DND-41 (cell line): Measurements from ENCODE around the gene TMEM9B.

Experiments used
- ATAC-seq: fragments of 200-7000 bp; cut with Tn5 transposase; 3 replicates; pipeline ENCODE4 v1.9.1; 2021; ENCODE audit warnings: low read depth; ENCODE audit not compliant: insufficient read depth
- DNase-seq: peaks from one replicate; pipeline ENCODE4 v3.0.0-alpha.2; 2020
- H2AFZ ChIP-seq: 2 replicates; pipeline ENCODE4 v1.6.0; 2012; ENCODE audit warnings: low read depth, low read length
- H3K27ac ChIP-seq: 2 replicates; pipeline ENCODE4 v1.5.1; 2012; ENCODE audit warnings: low read length, inconsistent platforms
- H3K27me3 ChIP-seq: fragments of 200-600 bp; sonication (generic); 2 replicates; pipeline ENCODE4 v1.6.0; 2012; ENCODE audit warnings: low read length, mild to moderate bottlenecking, inconsistent platforms; ENCODE audit not compliant: insufficient read depth, poor library complexity
- H3K36me3 ChIP-seq: 2 replicates; pipeline ENCODE4 v1.5.1; 2012; ENCODE audit warnings: low read length, inconsistent platforms; ENCODE audit not compliant: insufficient read depth
- H3K4me1 ChIP-seq: 2 replicates; pipeline ENCODE4 v1.5.1; 2012; ENCODE audit warnings: mild to moderate bottlenecking, low read length; ENCODE audit not compliant: insufficient read depth
- H3K4me2 ChIP-seq: 2 replicates; pipeline ENCODE4 v1.6.0; 2012; ENCODE audit warnings: mild to moderate bottlenecking, moderate library complexity, low read length, inconsistent platforms; ENCODE audit not compliant: insufficient read depth
- H3K4me3 ChIP-seq, 2 experiments: fragments of 200-600 bp in 1 of 2; shearing (Covaris generic) in 1 of 2; 2 replicates each; pipeline ENCODE4 v1.5.1; 2012 to 2016; ENCODE audit warnings: inconsistent platforms in 2 of 2, low read length in 2 of 2, mild to moderate bottlenecking in 2 of 2, low read depth in 1 of 2, moderate library complexity in 1 of 2
- H3K79me2 ChIP-seq: 2 replicates; pipeline ENCODE4 v1.6.0; 2012; ENCODE audit warnings: low read length, inconsistent platforms; ENCODE audit not compliant: insufficient read depth
- H3K9ac ChIP-seq: 2 replicates; pipeline ENCODE4 v1.6.0; 2012; ENCODE audit warnings: low read depth, mild to moderate bottlenecking, inconsistent platforms, low read length, moderate library complexity
- H3K9me3 ChIP-seq: 2 replicates; pipeline ENCODE4 v1.5.1; 2012; ENCODE audit warnings: low read length, moderate library complexity, mild to moderate bottlenecking, inconsistent platforms; ENCODE audit not compliant: insufficient read depth, severe bottlenecking
- H4K20me1 ChIP-seq: 2 replicates; pipeline ENCODE4 v1.6.0; 2012; ENCODE audit warnings: low read length; ENCODE audit not compliant: insufficient read depth
- EZH2 ChIP-seq: IDR thresholded peaks from 3 replicates; pipeline ENCODE4 v1.6.1; 2012; ENCODE audit warnings: borderline replicate concordance, low read depth, mild to moderate bottlenecking, moderate library complexity, low read length, inconsistent platforms; ENCODE audit not compliant: severe bottlenecking
- TF ChIP-seq, protein P1 (sequence below): IDR thresholded peaks from 2 replicates; pipeline ENCODE4 v1.5.1; 2012; ENCODE audit warnings: borderline replicate concordance, low read length, moderate library complexity, mild to moderate bottlenecking; ENCODE audit not compliant: poor library complexity, severe bottlenecking; ENCODE audit errors: extremely low read depth

TMEM9B gene

DNA sequence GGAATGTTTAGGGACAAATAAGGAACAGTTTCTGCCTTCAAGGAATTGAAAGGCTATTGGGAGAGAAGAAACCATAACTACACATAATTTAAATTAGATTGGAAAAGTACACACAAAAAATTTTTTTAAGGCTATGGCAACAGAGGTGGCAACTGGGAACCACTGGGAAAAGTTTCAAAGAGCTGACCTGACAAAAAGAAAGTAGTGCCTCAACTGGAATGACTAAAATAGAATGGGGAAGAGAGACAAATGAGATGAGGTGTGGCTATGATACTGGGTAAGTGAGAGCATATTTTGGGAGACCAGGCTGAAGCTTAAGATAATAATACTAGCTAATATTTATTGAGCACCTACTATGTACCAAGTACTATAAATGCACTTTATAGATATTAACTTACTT, 56.1 kb downstream of the TMEM9B start:
- H3K79me2 ChIP-seq = peaks cover 16% of the 10 kb centered on the region
- H2AFZ ChIP-seq = no peak overlapping the region
- no peak for ATAC-seq
- no peaks in the 10 kb centered on the region for H3K27me3 ChIP-seq
- H3K4me3 ChIP-seq = no peak overlapping the region
- H3K36me3 ChIP-seq = peaks cover 4% of the 10 kb centered on the region; the same call in 1 of the 2 replicates
- TF ChIP-seq, protein P1, sequence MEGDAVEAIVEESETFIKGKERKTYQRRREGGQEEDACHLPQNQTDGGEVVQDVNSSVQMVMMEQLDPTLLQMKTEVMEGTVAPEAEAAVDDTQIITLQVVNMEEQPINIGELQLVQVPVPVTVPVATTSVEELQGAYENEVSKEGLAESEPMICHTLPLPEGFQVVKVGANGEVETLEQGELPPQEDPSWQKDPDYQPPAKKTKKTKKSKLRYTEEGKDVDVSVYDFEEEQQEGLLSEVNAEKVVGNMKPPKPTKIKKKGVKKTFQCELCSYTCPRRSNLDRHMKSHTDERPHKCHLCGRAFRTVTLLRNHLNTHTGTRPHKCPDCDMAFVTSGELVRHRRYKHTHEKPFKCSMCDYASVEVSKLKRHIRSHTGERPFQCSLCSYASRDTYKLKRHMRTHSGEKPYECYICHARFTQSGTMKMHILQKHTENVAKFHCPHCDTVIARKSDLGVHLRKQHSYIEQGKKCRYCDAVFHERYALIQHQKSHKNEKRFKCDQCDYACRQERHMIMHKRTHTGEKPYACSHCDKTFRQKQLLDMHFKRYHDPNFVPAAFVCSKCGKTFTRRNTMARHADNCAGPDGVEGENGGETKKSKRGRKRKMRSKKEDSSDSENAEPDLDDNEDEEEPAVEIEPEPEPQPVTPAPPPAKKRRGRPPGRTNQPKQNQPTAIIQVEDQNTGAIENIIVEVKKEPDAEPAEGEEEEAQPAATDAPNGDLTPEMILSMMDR = no peak
- TF ChIP-seq EZH2 = no peak
- H4K20me1 ChIP-seq = no peaks in the 10 kb centered on the region
- peaks cover 23% of the 10 kb centered on the region for H3K4me1 ChIP-seq
- H3K9ac ChIP-seq = no peak overlapping the region
- H3K4me2 ChIP-seq = no peak overlapping the region
- H3K27ac ChIP-seq = no peak overlapping the region
- no peaks in the 10 kb centered on the region for H3K9me3 ChIP-seq
- DNase-seq = no peak

DNA sequence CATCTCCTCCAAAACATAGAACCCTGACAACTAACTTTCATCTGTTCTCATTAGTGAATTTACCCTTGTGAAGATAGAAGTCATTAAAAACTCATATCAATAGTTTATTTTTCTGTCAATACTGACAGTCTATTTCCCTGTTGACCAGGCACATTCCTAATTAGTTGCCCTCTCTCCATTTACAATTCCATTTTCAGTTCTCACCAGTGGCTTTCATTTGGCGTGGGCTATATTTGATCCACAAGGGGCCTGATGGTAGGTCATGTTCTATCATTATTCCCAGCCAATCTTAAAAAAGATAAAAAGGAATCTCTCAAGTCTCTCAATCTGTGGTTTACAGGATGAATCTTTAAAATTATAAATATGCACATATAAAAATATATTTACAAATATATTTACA, 57.1 kb downstream of the TMEM9B start:
- Histone ChIP-seq H3K4me3 (no peak overlapping the region), H3K9me3 (no peaks in the 10 kb centered on the region), H3K4me2 (no peak overlapping the region), H3K79me2 (peaks cover 10% of the 10 kb centered on the region), H3K36me3 (peaks cover 4% of the 10 kb centered on the region; the same call in 1 of the 2 replicates), H3K9ac (no peak overlapping the region), H2AFZ (no peak overlapping the region), H3K4me1 (peaks cover 15% of the 10 kb centered on the region), H4K20me1 (no peaks in the 10 kb centered on the region), H3K27ac (no peak overlapping the region), H3K27me3 (no peaks in the 10 kb centered on the region)
- no peak for TF ChIP-seq EZH2
- TF ChIP-seq, protein P1 = no peak
- DNase-seq (no peak), ATAC-seq (no peak)

DNA sequence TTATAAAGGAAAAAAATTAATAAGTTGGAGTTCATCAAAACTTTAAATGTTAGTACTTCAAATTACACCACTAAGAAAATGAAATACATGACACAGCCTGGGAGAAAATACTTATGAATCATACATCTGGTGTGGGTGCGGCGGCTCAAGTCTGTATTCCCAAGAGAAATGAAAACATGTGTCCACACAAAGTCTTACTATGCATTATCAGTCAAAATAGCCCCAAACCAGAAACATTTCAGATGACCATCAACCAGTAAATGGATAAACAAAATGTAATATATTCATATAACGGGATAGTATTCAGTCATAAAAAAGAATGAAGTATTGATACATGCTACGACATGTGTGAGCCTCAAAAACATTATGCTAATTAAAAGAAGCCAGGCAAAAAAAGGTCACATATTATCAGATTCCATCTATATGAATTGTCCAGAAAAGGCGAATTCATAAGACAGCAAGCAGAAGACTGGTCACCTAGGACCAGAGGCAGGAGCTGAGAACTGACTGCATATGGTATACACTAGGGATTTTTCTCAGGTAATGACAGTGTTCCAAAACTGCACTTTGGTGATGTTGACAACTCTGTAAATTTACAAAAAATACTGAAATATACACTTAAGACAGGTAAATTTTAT, 58.6 kb downstream of the TMEM9B start:
- no peaks in the 10 kb centered on the region for H3K27me3 ChIP-seq
- ATAC-seq (no peak), DNase-seq (no peak)
- no peaks in the 10 kb centered on the region for H3K36me3 ChIP-seq
- H3K4me3 ChIP-seq = no peak overlapping the region
- H4K20me1 ChIP-seq = no peaks in the 10 kb centered on the region
- H2AFZ ChIP-seq = no peak overlapping the region
- no peaks in the 10 kb centered on the region for H3K79me2 ChIP-seq
- H3K9me3 ChIP-seq = no peaks in the 10 kb centered on the region
- H3K4me2 ChIP-seq = no peak overlapping the region
- TF ChIP-seq EZH2 = no peak
- TF ChIP-seq, protein P1 = no peak
- no peak overlapping the region for H3K9ac ChIP-seq
- H3K27ac ChIP-seq = no peak overlapping the region
- H3K4me1 ChIP-seq = peaks cover 14% of the 10 kb centered on the region
